IMR-90 (cell line): ENCODE data around the gene PIWIL4. TPM values are rescaled to one million over a fixed set of nuclear protein-coding genes. Genes with fewer than 3 reads are reported as not detected.

Source experiments
- ATAC-seq: fragments of 200-7000 bp; cut with Tn5 transposase; 2 replicates; pipeline ENCODE4 v1.9.1; 2020; ENCODE audit warnings: low read depth, mild to moderate bottlenecking, moderate library complexity
- BruUV-seq: library from RNA; stranded (reverse); fragments of 400-500 nt; replicated peaks from 2 replicates; lab custom pipeline; 2021; lab: Mats Ljungman, UMichigan
- CTCF ChIA-PET: fragments of 300-600 bp; formaldehyde crosslinking; extraction: SDS; loops from one replicate; lab custom pipeline; 2021; ENCODE audit warnings: antibody characterized with exemption; lab: Yijun Ruan, JAX
- POLR2A ChIA-PET: fragments of 300-600 bp; sonication (Branson Sonifier 250); formaldehyde crosslinking; loops from one replicate; lab custom pipeline; 2022; ENCODE audit warnings: antibody characterized with exemption; ENCODE audit not compliant: unreplicated experiment; lab: Charles Lee
- DNase-seq: peaks from one replicate; pipeline ENCODE4 v3.0.0; 2013
- H2AFZ ChIP-seq: replicated peaks from 2 replicates; pipeline ENCODE3; 2013; ENCODE audit warnings: low read length, mild to moderate bottlenecking; ENCODE audit not compliant: poor library complexity
- H2AK5ac ChIP-seq: 2 replicates; pipeline ENCODE4 v1.6.1; 2013; ENCODE audit warnings: low read depth, low read length, inconsistent platforms
- H2AK9ac ChIP-seq: replicated peaks from 2 replicates; pipeline ENCODE3; 2013; ENCODE audit warnings: mild to moderate bottlenecking, low read depth, low read length, moderate library complexity; ENCODE audit not compliant: poor library complexity
- H2BK120ac ChIP-seq: 2 replicates; pipeline ENCODE4 v1.6.1; 2013; ENCODE audit warnings: low read depth, low read length, inconsistent platforms
- H2BK15ac ChIP-seq: 3 replicates; pipeline ENCODE4 v1.6.1; 2013; ENCODE audit warnings: low read depth, low read length, inconsistent platforms
- H2BK20ac ChIP-seq: 2 replicates; pipeline ENCODE4 v1.6.1; 2013; ENCODE audit warnings: low read depth, mild to moderate bottlenecking, inconsistent platforms, low read length, moderate library complexity
- H2BK5ac ChIP-seq: 2 replicates; pipeline ENCODE4 v1.6.1; 2013; ENCODE audit warnings: mild to moderate bottlenecking, low read depth, low read length, inconsistent platforms; ENCODE audit not compliant: poor library complexity, severe bottlenecking
- H3K14ac ChIP-seq: replicated peaks from 2 replicates; pipeline ENCODE4 v1.6.1; 2013; ENCODE audit warnings: low read depth, low read length, inconsistent platforms
- H3K18ac ChIP-seq: 2 replicates; pipeline ENCODE4 v1.6.1; 2013; ENCODE audit warnings: low read depth, low read length, control low read depth
- H3K23ac ChIP-seq: 2 replicates; pipeline ENCODE4 v1.6.1; 2013; ENCODE audit warnings: low read depth, low read length, inconsistent platforms
- H3K27ac ChIP-seq: 2 replicates; pipeline ENCODE4 v1.5.1; 2013; ENCODE audit warnings: mild to moderate bottlenecking, control low read depth, low read length; ENCODE audit not compliant: insufficient read depth
- H3K27me3 ChIP-seq: 2 replicates; pipeline ENCODE4 v1.6.1; 2013; ENCODE audit warnings: low read length; ENCODE audit not compliant: control insufficient read depth, insufficient read depth
- H3K36me3 ChIP-seq: 2 replicates; pipeline ENCODE4 v1.6.1; 2013; ENCODE audit warnings: low read length, mixed read lengths; ENCODE audit not compliant: control insufficient read depth, insufficient read depth
- H3K4ac ChIP-seq: 2 replicates; pipeline ENCODE4 v1.6.1; 2013; ENCODE audit warnings: low read depth, low read length, inconsistent platforms
- H3K4me1 ChIP-seq: 2 replicates; pipeline ENCODE4 v1.6.1; 2013; ENCODE audit warnings: low read length, mixed read lengths; ENCODE audit not compliant: control insufficient read depth, insufficient read depth
- H3K4me2 ChIP-seq: 2 replicates; pipeline ENCODE4 v1.6.1; 2013; ENCODE audit warnings: low read depth, mild to moderate bottlenecking, control low read depth, low read length, moderate library complexity
- H3K4me3 ChIP-seq: 2 replicates; pipeline ENCODE4 v1.5.1; 2013; ENCODE audit warnings: low read depth, mild to moderate bottlenecking, control low read depth, low read length, moderate library complexity; ENCODE audit not compliant: insufficient read depth
- H3K56ac ChIP-seq: 2 replicates; pipeline ENCODE4 v1.6.1; 2013; ENCODE audit warnings: low read length, inconsistent platforms; ENCODE audit not compliant: insufficient read depth; ENCODE audit errors: extremely low read depth
- H3K79me1 ChIP-seq, 2 experiments: 2 replicates each; pipeline ENCODE4 v1.6.1; 2013; ENCODE audit warnings: low read length in 2 of 2, inconsistent platforms in 1 of 2, low read depth in 1 of 2
- H3K9ac ChIP-seq: 2 replicates; pipeline ENCODE4 v1.6.1; 2013; ENCODE audit warnings: low read depth, low read length, control low read depth
- H3K9me1 ChIP-seq: 2 replicates; pipeline ENCODE4 v1.6.1; 2013; ENCODE audit warnings: low read length, inconsistent platforms; ENCODE audit not compliant: insufficient read depth
- H3K9me3 ChIP-seq: 2 replicates; pipeline ENCODE4 v1.6.1; 2013; ENCODE audit warnings: low read length; ENCODE audit not compliant: control insufficient read depth, insufficient read depth
- H4K20me1 ChIP-seq: 2 replicates; pipeline ENCODE4 v1.6.1; 2013; ENCODE audit warnings: low read length, inconsistent platforms; ENCODE audit not compliant: insufficient read depth
- H4K5ac ChIP-seq: 2 replicates; pipeline ENCODE4 v1.6.1; 2013; ENCODE audit warnings: mild to moderate bottlenecking, low read depth, low read length, control low read depth
- H4K8ac ChIP-seq, 2 experiments: 2 replicates each; pipeline ENCODE4 v1.6.1; 2013; ENCODE audit warnings: low read depth in 2 of 2, low read length in 2 of 2, control low read depth in 1 of 2, inconsistent platforms in 1 of 2
- H4K91ac ChIP-seq: 2 replicates; pipeline ENCODE4 v1.6.1; 2013; ENCODE audit warnings: low read depth, low read length, inconsistent platforms; ENCODE audit not compliant: insufficient read depth
- BHLHE40 ChIP-seq: fragments of 150-350 bp; IDR thresholded peaks from 2 replicates; pipeline ENCODE4 v1.6.1; 2016; ENCODE audit warnings: mild to moderate bottlenecking, low read depth, low read length
- CHD1 ChIP-seq: IDR thresholded peaks from 2 replicates; pipeline ENCODE4 v1.6.1; 2012; ENCODE audit warnings: low read depth, low read length, improper control_type of control experiment
- CTCF ChIP-seq: conservative IDR thresholded peaks from 2 replicates; pipeline ENCODE4 v1.5.1; 2012; ENCODE audit warnings: mild to moderate bottlenecking, low read depth, low read length, improper control_type of control experiment
- ELK1 ChIP-seq: fragments of 150-350 bp; IDR thresholded peaks from 2 replicates; pipeline ENCODE4 v1.6.1; 2016; ENCODE audit warnings: low read depth, mild to moderate bottlenecking, low read length, moderate library complexity, borderline replicate concordance
- FOS ChIP-seq: fragments of 150-350 bp; IDR thresholded peaks from 2 replicates; pipeline ENCODE4 v1.6.1; 2016; ENCODE audit warnings: low read depth, low read length
- MAFK ChIP-seq: IDR thresholded peaks from 2 replicates; pipeline ENCODE4 v1.6.1; 2012; ENCODE audit warnings: low read depth, low read length, improper control_type of control experiment
- MAZ ChIP-seq: IDR thresholded peaks from 2 replicates; pipeline ENCODE4 v1.6.1; 2012; ENCODE audit warnings: low read depth, mild to moderate bottlenecking, low read length, improper control_type of control experiment, moderate library complexity, borderline replicate concordance
- MXI1 ChIP-seq: IDR thresholded peaks from 2 replicates; pipeline ENCODE4 v1.6.1; 2012; ENCODE audit warnings: low read depth, mild to moderate bottlenecking, low read length, moderate library complexity, borderline replicate concordance
- NFE2L2 ChIP-seq: fragments of 150-350 bp; IDR thresholded peaks from 2 replicates; pipeline ENCODE4 v1.6.1; 2016; ENCODE audit warnings: low read depth, mild to moderate bottlenecking, low read length
- RAD21 ChIP-seq: IDR thresholded peaks from 2 replicates; pipeline ENCODE4 v1.6.1; 2012; ENCODE audit warnings: low read length, improper control_type of control experiment
- RFX5 ChIP-seq: IDR thresholded peaks from 2 replicates; pipeline ENCODE4 v1.8.0; 2012; ENCODE audit warnings: low read depth, mild to moderate bottlenecking, low read length, moderate library complexity
- SMC3 ChIP-seq: fragments of 150-350 bp; IDR thresholded peaks from 2 replicates; pipeline ENCODE4 v1.6.1; 2016; ENCODE audit warnings: low read depth, mild to moderate bottlenecking, antibody characterized with exemption, low read length, moderate library complexity
- USF2 ChIP-seq: fragments of 150-350 bp; IDR thresholded peaks from 2 replicates; pipeline ENCODE4 v1.6.1; 2017; ENCODE audit warnings: mild to moderate bottlenecking, antibody characterized with exemption, low read length, low read depth
- WGBS, 2 experiments: methylation state at CpG; one replicate each; pipeline versions ENCODE4 v1.1.5 to v1.1.7; 2013; ENCODE audit warnings: missing lambda C conversion rate in 2 of 2; ENCODE audit not compliant: insufficient read length in 1 of 2; ENCODE audit errors: extremely low coverage in 2 of 2; 5-methylcytosine and 5-hydroxymethylcytosine counted together
- dilution Hi-C: fragments of 300-500 bp; cut with HindIII; formaldehyde crosslinking; loops from one replicate; pipeline ENCODE4 v1.14.3; 2018; ENCODE audit warnings: low sequenced_read_pairs; ENCODE audit not compliant: unreplicated experiment
- in situ Hi-C: fragments of 300-500 bp; cut with MboI; formaldehyde crosslinking; loops from 3 replicates; pipeline ENCODE4 v1.14.3; 2019; ENCODE audit warnings: low sequenced_read_pairs, inconsistent platforms, mixed read lengths
- intact Hi-C: fragments of 100-400 bp; cut with micrococcal nuclease; formaldehyde crosslinking; loops from 2 replicates; pipeline ENCODE4 v1.10.0; 2022
- polyA plus RNA-seq, 3 experiments: library from polyadenylated mRNA; depleted of rRNA; stranded (reverse); fragments of >200 nt; gene quantifications; 2 replicates each; pipeline ENCODE4 v1.2.3, GENCODE V29; 2012; ENCODE audit warnings: low replicate concordance in 1 of 3
- total RNA-seq: library from RNA; depleted of rRNA; stranded (reverse); fragments of >200 nt; gene quantifications from 2 replicates; pipeline ENCODE4 v1.2.3, GENCODE V29; 2012

PIWIL4 gene
- total and polyA plus RNA-seq, 2 of the 4 experiments (the other 2 are of a cell fraction) = 0.72 to 1.3 TPM

- Histone ChIP-seq H2AK9ac (no peak overlapping the region), H3K9me3 (no peaks in the 10 kb centered on the region), H4K8ac (no peak overlapping the region), H2BK120ac (no peak overlapping the region), H3K4me2 (no peak overlapping the region), H3K56ac (no peak overlapping the region), H3K18ac (no peak overlapping the region), H3K4me3 (no peak overlapping the region), H3K14ac (no peak overlapping the region), H3K4ac (no peak overlapping the region), H3K27me3 (peaks cover 9% of the 10 kb centered on the region), H2AFZ (no peak overlapping the region), H2AK5ac (no peak overlapping the region), H4K91ac (no peak overlapping the region), H3K4me1 (peaks cover 2% of the 10 kb centered on the region; the same call in 1 of the 2 replicates), H4K20me1 (no peaks in the 10 kb centered on the region), H3K23ac (no peak overlapping the region), H3K9me1 (no peaks in the 10 kb centered on the region), H2BK5ac (no peak overlapping the region), H3K9ac (no peak overlapping the region), H3K36me3 (no peaks in the 10 kb centered on the region), H4K5ac (no peak overlapping the region), H3K79me1 (no peaks in the 10 kb centered on the region), H2BK20ac (no peak overlapping the region), H2BK15ac (no peak overlapping the region), H3K27ac (no peak overlapping the region)
- TF ChIP-seq CHD1 (no peak), MAZ (no peak), USF2 (no peak), RAD21 (no peak), ELK1 (no peak), FOS (no peak), MXI1 (no peak), SMC3 (no peak), RFX5 (no peak), CTCF (no peak), MAFK (no peak), BHLHE40 (no peak), NFE2L2 (no peak)
- ATAC-seq = no peak
- DNase-seq = no peak
- WGBS, 2 experiments = no CpG with 5 or more reads among the region's 6 CpGs
- ChIA-PET POLR2A (no interaction called here), CTCF (interaction anchor here (0.6 to 1.1 kb wide), 2 partner anchors 25 to 1769 kb away, joined by 3 read pairs; no protein-coding TSS in a partner anchor)
- dilution Hi-C loops (no loop called here), in situ Hi-C loops (no loop called here), intact Hi-C loops (no loop called here)
- no TSS peak for BruUV-seq
These were observed 23.3 kb downstream of the PIWIL4 start for GRCh38 chr11:94590352-94591041.
